HG02981 (cell line): ENCODE measurements around the gene GLDN.

Source experiments
- ATAC-seq: cut with Tn5 transposase; IDR thresholded peaks from one replicate; pipeline ENCODE4 v1.9.1; 2021; ENCODE audit warnings: mild to moderate bottlenecking, moderate library complexity; ENCODE audit not compliant: unreplicated experiment

Gene GLDN

GRCh38 chr15:51341366-51342226 is at the start of gene GLDN:
TSS of gene GLDN (plus strand) at chr15:51341655. CDS start at chr15:51341685, 30 bp downstream.
- ATAC-seq, result no peak

GRCh38 chr15:51298620-51299019 is 42.8 kb upstream of the GLDN start:
- no peak for ATAC-seq

GRCh38 chr15:51299187-51300015 is 42.1 kb upstream of the GLDN start:
- no peak for ATAC-seq

- ATAC-seq, result no peak
These were observed 39.0 kb upstream of the GLDN start for GRCh38 chr15:51302480-51302879.

- ATAC-seq, result no peak
These were observed 37.9 kb upstream of the GLDN start for GRCh38 chr15:51303462-51303980.

GRCh38 chr15:51307325-51307724 is 34.1 kb upstream of the GLDN start:
- no peak for ATAC-seq

GRCh38 chr15:51307811-51308210 is 33.6 kb upstream of the GLDN start:
- ATAC-seq, result no peak

GRCh38 chr15:51310064-51310463 is 31.4 kb upstream of the GLDN start:
- no peak for ATAC-seq

GRCh38 chr15:51311510-51311909 is 29.9 kb upstream of the GLDN start:
- no peak for ATAC-seq

- no peak for ATAC-seq
These were observed 29.0 kb upstream of the GLDN start for GRCh38 chr15:51312166-51313073.

- ATAC-seq, result no peak
These were observed 28.4 kb upstream of the GLDN start for GRCh38 chr15:51313074-51313393.

GRCh38 chr15:51313644-51314280 is 27.7 kb upstream of the GLDN start:
- ATAC-seq, result no peak

GRCh38 chr15:51314391-51315337 is 26.8 kb upstream of the GLDN start:
- ATAC-seq, result no peak

- ATAC-seq, result no peak
These were observed 25.7 kb upstream of the GLDN start for GRCh38 chr15:51315726-51316125.

GRCh38 chr15:51316636-51317035 is 24.8 kb upstream of the GLDN start:
- ATAC-seq, result no peak

GRCh38 chr15:51318382-51319150 is 22.9 kb upstream of the GLDN start:
- ATAC-seq, result no peak

- ATAC-seq, result no peak
These were observed 21.9 kb upstream of the GLDN start for GRCh38 chr15:51319539-51319938.

- ATAC-seq, result no peak
These were observed 20.6 kb upstream of the GLDN start for GRCh38 chr15:51320843-51321242.
